NCI-H2171 treated with DMSO at 0.1 percent for 48 hours (cell line): ENCODE measurements around the gene CMSS1.

Source experiments
- DNase-seq: peaks from one replicate; lab custom pipeline; 2025; lab: John Stamatoyannopoulos, UW

The CMSS1 gene

GRCh38 chr3:100183608-100184125, 366.0 kb downstream of the CMSS1 start:
- DNase-seq, result no peak

DNA sequence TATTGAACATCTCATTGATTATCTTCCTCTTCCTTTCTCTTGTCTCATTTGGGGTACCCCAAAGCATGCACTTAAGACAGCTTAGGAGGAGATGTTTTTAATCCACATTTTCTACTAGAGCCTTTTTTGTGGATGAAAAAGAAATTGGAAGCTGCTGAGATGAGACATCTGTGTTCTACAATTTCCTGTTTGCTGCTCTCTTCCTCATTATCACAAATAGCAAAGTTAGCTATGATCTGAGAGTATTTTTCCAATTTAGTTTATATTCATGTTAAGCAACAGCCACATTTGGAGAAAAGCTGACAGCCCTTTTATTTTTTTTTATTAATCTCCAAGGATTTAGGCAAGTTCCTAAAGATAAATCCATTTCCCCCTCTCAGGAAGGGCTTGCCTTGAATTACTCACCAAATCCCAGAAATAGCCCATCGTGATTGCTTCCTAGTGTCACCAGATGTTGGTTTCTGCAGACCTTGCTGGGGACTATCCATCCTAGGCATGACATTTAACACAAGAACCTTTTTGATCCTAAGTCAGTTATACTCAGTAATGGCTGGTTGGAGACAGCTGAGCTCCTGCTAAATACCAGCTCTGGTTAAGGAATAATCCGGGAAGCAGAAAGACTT, 367.4 kb downstream of the CMSS1 start:
- DNase-seq, result no peak

- peak; percentile 54 for DNase-seq
Observed at GRCh38 chr3:100185847-100186246, 368.2 kb downstream of the CMSS1 start.

DNA sequence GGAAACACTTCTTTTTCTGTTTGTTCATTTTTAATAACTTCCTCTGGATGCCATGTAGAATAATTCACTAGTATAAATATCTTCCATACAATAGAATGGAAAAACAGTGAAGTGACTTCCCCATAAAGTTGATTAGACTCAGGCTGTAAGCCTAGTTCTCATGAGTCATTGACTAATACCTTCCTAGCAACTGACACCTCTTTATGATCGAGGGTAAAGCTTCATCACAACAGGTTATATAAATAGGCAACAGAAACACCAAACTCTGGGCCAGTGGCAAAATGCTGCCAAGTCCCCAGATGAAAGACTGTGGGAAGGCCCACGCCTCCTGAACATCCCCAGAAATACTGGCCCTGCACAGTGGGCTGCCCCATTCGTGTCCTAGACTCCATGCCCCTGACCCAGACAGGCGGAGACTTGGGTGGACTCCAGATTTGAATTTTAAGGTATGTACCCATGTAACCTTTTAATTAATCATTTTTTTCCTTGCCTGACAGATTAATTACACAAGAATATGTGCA, 371.8 kb downstream of the CMSS1 start:
- no peak for DNase-seq

- no peak for DNase-seq
Observed at GRCh38 chr3:100195375-100195774, 377.7 kb downstream of the CMSS1 start.

GRCh38 chr3:100197876-100198275, 380.2 kb downstream of the CMSS1 start:
- DNase-seq, result no peak

GRCh38 chr3:100198579-100199269, 381.1 kb downstream of the CMSS1 start:
- DNase-seq, result no peak

- no peak for DNase-seq
Observed at GRCh38 chr3:100205171-100205570, 387.5 kb downstream of the CMSS1 start.

DNA sequence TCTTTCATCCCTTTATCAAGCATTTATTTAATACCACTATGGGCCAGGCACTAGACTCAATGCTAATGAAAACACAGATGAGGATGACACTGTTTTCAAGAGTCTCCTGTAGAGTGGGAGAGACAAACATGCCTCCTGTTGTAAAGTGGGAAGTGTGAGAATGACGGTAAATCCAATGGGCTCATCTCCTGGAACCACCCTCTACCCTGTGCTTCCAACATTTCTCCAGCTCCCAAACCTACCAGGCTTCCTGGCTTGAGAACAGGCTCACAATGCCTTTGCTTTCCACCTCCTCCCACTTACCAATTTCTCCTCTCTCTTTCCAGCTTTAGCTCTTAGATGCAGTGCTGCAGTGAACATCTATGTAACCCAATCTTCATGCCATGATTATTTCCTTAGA, 389.0 kb downstream of the CMSS1 start:
- no peak for DNase-seq

- no peak for DNase-seq
Observed at GRCh38 chr3:100207886-100208285, 390.2 kb downstream of the CMSS1 start.

- no peak for DNase-seq
Observed at GRCh38 chr3:100209169-100209568, 391.5 kb downstream of the CMSS1 start.

- no peak for DNase-seq
Observed at GRCh38 chr3:100209948-100210771, 392.5 kb downstream of the CMSS1 start.

DNA sequence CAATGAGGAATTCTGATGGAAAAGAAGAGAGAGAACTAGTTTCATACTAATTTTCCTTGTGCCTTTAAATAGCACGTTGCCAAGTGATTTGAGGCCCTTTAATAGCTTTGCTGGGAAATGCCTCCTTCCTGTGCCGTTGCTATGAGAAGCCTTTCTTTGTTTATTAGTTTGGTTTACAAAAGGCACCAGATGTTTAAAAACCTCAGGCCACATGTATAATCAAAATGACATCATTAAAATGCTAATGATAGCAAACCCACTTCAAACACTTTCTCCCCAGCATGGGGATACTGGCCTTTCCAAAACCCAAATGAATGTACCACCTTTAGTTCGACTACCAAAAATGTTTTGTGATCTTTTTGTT, 393.1 kb downstream of the CMSS1 start:
- no peak for DNase-seq

DNA sequence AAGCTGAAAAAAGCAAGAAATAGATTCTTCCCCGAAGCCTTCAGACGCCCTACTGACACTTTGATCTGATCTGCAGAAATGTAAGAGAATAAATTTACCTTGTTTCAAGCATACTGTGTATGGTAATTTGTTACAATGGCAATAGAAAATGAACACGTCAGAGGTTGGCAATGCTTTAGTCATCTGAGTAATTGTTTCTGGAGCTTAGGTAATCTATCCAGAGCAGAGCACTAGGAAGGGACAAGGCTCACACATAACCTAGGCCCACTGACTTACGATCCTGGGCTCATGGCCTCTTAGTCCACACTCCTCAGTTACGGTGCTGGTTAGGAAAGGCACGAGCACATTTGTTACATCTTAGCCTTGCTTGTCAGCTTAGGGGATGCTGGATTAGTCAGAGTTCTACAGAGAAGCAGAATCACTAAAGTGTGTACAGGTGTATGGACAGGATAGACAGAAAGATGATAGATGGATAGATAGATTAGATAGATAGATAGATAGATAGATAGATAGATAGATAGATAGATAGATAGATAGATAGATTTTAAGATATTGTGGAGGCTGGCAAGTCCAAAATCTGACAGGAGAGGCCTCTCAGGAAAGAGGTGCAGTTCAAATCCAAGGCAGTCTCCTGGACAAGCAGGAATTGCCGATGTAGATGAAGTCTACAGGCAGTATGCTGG, 396.4 kb downstream of the CMSS1 start:
- DNase-seq, result no peak

DNA sequence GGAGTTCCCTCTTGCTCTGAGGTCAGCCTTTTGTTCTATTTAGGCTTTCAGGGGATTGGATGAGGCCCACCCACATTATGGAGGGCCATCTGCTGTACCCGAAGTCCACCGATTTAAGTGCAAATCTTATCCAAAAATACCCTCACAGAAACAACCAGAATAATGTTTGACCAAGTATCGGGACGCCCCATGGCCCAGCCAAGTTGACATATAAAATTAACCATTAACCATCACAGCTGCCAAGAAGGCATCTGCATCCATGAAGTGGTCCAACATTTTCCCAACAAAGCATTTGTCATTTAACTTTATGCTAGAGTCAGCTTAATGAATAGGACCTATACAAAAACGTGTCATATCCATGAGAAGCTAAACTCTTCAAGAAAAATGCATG, 396.9 kb downstream of the CMSS1 start:
- DNase-seq, result no peak

DNA sequence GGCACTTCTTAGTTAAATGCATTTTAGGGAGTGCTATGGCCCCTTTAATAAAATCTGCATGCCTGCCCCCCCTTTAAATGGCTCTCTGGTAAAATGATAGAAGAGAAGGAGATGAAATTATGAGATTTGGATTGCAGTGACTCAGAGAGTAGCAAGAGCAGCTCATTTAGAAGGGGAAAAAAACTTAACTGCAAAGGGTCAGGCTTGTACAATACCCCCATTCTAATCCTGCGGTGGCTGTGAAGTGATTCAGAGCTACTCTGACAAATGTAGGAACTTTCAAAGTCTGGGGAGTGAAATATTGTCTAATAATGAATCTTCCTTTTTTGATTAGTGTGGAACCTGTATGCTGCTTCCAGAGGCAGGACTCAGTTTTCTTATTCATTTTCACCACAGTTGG, 399.1 kb downstream of the CMSS1 start:
- DNase-seq, result no peak

- no peak for DNase-seq
Observed at GRCh38 chr3:100221159-100221558, 403.5 kb downstream of the CMSS1 start.

DNA sequence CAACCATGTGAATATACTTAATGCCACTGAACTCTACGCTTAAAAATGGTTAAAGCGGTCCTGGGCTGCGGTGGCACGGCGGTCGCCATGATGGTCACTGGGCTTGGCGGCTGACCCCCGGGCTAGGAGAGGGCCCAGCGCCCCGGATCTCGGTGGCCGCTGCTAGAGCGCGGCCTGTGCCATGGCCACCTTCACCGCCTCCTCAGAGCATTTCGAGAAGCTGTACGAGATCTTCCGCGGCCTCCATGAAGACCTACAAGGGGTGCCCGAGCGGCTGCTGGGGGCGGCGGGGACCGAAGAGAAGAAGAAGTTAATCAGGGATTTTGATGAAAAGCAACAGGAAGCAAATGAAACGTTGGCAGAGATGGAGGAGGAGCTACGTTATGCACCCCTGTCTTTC, 407.5 kb downstream of the CMSS1 start:
- DNase-seq, result no peak

DNA sequence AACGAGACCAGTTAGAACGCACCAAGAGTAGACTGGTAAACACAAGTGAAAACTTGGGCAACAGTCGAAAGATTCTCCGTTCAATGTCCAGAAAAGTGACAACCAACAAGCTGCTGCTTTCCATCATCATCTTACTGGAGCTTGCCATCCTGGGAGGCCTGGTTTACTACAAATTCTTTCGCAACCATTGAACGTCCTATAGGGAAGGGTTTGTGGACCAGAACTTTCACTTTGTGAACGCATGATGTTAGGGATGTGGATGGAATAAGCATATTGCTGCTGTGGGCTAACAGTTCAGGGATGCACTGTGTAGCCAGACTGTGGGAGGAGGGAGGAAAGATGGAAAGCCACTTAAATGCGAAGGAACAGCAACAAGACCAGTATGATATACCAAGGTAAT, 408.2 kb downstream of the CMSS1 start:
- DNase-seq, result no peak

DNA sequence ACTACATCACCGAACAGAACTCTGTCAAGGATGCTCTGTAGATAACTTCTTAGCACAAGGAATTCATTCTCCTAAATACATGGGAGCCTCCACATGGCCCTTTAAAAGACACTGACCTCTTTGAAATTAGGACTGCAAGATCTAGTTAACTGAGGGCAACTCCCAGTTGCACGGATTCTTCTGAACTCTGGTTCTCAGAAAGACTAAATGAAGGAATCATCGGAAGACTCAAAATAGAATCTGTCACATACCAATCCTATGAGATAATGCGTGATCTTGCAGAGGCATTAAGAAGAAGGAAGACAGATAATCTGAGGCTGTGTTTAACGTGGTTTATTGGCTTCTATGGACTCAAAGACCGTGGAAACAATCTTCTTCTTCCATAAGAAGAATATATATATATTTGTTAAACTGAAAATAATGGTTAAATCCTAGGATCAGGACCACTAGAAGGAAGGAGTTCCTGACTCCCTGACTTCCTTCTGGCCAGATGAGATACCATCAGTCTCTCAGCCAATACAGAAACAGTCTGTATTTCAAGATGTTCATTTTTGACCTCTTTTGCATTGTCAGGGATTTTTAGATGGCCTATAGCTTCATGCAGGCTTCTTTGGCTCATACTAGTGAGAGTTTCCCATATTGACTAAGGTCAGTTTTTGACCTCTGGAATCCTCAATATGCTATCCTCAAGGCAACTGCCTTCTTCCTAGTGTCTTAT, 409.2 kb downstream of the CMSS1 start:
- no peak for DNase-seq

GRCh38 chr3:100227511-100227921, 409.9 kb downstream of the CMSS1 start:
- DNase-seq, result no peak
